Measurements from ENCODE around the gene BICDL1.
"Not testable (repeated sequence)": the region's sequence is repeated elsewhere in the genome, so short reads cannot be mapped to it uniquely, and the experiment has no call there.

Gene BICDL1

GRCh38 chr12:119988472-119989360 lies at the start of gene BICDL1:
BICDL1 (plus strand) TSS chr12:119989236; CDS start chr12:119989869, 633 bp downstream.
- DNase-seq (ENCODE audit: extremely low read depth in 1 of 2, low read depth in 1 of 2): peak; percentile 97 to 99

- no peak for DNase-seq (ENCODE audit: extremely low read depth in 1 of 2, low read depth in 1 of 2)
Observed at GRCh38 chr12:119940897-119941296, 48.1 kb upstream of the BICDL1 start.

- no peak for DNase-seq (ENCODE audit: extremely low read depth in 1 of 2, low read depth in 1 of 2)
Observed at GRCh38 chr12:119942386-119942785, 46.6 kb upstream of the BICDL1 start.

GRCh38 chr12:119946213-119946612 lies 42.8 kb upstream of the BICDL1 start:
- no peak for DNase-seq (ENCODE audit: extremely low read depth in 1 of 2, low read depth in 1 of 2)

- DNase-seq (ENCODE audit: extremely low read depth in 1 of 2, low read depth in 1 of 2): no peak
Observed at GRCh38 chr12:119949145-119949544, 39.9 kb upstream of the BICDL1 start.

- no peak for DNase-seq (ENCODE audit: extremely low read depth in 1 of 2, low read depth in 1 of 2)
Observed at GRCh38 chr12:119949594-119949993, 39.4 kb upstream of the BICDL1 start.

- no peak for DNase-seq (ENCODE audit: extremely low read depth in 1 of 2, low read depth in 1 of 2)
Observed at GRCh38 chr12:119956047-119956446, 33.0 kb upstream of the BICDL1 start.

- no peak for DNase-seq (ENCODE audit: extremely low read depth in 1 of 2, low read depth in 1 of 2)
Observed at GRCh38 chr12:119957135-119957534, 31.9 kb upstream of the BICDL1 start.

GRCh38 chr12:119959435-119959834 lies 29.6 kb upstream of the BICDL1 start:
- DNase-seq (ENCODE audit: extremely low read depth in 1 of 2, low read depth in 1 of 2): no peak

GRCh38 chr12:119964123-119964522 lies 24.9 kb upstream of the BICDL1 start:
- DNase-seq (ENCODE audit: extremely low read depth in 1 of 2, low read depth in 1 of 2): no peak

- DNase-seq (ENCODE audit: extremely low read depth in 1 of 2, low read depth in 1 of 2): no peak
Observed at GRCh38 chr12:119964929-119965328, 24.1 kb upstream of the BICDL1 start.

GRCh38 chr12:119980242-119980641 lies 8.8 kb upstream of the BICDL1 start:
- DNase-seq (ENCODE audit: extremely low read depth in 1 of 2, low read depth in 1 of 2): no peak

- not testable (repeated sequence) for DNase-seq (ENCODE audit: extremely low read depth in 1 of 2, low read depth in 1 of 2)
Observed at GRCh38 chr12:119980702-119981101, 8.3 kb upstream of the BICDL1 start.

- no peak for DNase-seq (ENCODE audit: extremely low read depth in 1 of 2, low read depth in 1 of 2)
Observed at GRCh38 chr12:119989361-119989730, 310 bp downstream of the BICDL1 start.

GRCh38 chr12:119989731-119990381 lies 820 bp downstream of the BICDL1 start:
- peak in 1 of 2 donors; percentile 53 for DNase-seq (ENCODE audit: extremely low read depth in 1 of 2, low read depth in 1 of 2)

GRCh38 chr12:119990382-119990874 lies 1.4 kb downstream of the BICDL1 start:
- no peak for DNase-seq (ENCODE audit: extremely low read depth in 1 of 2, low read depth in 1 of 2)

GRCh38 chr12:119992129-119992705 lies 3.2 kb downstream of the BICDL1 start:
- DNase-seq (ENCODE audit: extremely low read depth in 1 of 2, low read depth in 1 of 2): no peak

GRCh38 chr12:119994892-119995658 lies 6.0 kb downstream of the BICDL1 start:
- no peak for DNase-seq (ENCODE audit: extremely low read depth in 1 of 2, low read depth in 1 of 2)

GRCh38 chr12:119996417-119996816 lies 7.4 kb downstream of the BICDL1 start:
- DNase-seq (ENCODE audit: extremely low read depth in 1 of 2, low read depth in 1 of 2): no peak

- DNase-seq (ENCODE audit: extremely low read depth in 1 of 2, low read depth in 1 of 2): no peak
Observed at GRCh38 chr12:119998471-119999245, 9.6 kb downstream of the BICDL1 start.
